NCI-H82 (cell line): ENCODE data around the gene AGER.
"Not testable (repeated sequence)": the region's sequence is repeated elsewhere in the genome, so short reads cannot be mapped to it uniquely, and the experiment has no call there.

ENCODE experiments used
- DNase-seq: peaks from one replicate; lab custom pipeline; 2025; lab: John Stamatoyannopoulos, UW

Gene AGER

DNA sequence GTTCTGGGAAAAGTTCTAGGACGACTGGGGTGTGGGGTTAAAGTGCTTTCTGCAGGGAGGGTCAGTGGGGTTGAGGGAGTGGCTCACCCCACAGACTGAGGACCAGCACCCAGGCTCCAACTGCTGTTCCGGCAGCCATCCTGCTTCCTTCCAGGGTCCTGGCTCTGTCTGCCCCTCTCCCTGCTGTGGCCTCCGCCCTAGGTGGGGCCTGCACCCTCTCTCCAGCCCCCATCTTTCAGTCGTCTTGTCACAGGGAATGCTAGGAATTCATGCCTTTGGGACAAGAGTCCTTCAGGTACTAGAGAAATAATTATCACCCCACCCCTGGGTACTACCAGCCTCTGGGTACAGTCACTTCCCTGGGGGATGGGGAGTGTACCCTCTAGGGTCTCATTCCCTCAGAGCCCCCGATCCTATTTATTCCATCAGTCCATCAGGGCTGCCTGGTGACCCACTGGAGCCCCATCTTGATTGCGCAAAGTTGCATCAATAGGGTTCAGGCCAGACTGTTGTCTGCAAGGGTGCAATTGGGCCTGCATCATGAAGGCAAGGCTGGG is at the start of gene AGER:
Gene AGER (minus strand): TSS at position 170 of the 557 bp plus-strand sequence. CDS start 31 bp downstream, at position 139.
- no peak for DNase-seq

DNA sequence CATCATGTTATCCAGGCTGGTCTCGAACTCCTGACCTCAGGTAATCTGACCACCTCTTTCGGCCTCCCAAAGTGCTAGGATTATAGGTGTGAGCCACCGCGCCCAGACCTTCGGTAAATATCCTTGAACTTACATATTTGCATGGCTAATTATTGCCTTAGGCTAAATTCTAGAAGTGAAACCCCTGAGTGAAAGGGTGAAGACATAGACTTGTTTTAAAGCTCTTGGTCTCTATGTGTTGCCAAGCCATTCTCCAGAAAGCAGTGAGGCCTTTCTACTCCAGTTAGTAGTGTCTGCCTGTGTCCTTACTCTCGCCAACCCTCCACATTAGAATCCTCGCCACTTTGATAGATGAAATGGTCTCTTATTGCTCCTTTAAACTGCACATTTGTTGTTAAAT is 42.4 kb upstream of the AGER start:
- DNase-seq = no peak

DNA sequence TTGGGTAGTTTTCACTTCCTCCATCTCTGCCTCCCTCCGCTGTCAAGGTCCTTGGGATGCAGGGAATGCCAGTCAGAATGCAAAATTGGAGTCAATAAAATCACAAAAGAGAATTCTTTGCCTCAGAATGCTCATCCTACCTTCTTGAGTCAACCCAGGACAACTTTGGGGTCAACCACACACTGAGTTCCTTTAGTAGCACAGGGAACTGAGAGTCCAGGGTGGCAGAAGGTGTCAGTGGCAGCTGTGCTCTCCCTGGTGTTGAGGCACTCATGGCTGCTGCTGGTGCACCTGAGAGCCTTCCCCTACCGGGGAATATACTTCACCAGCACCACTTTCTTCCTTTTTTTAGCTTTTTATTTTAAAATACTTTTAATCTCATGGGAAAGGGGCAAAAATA is 40.6 kb upstream of the AGER start:
- DNase-seq = no peak

DNA sequence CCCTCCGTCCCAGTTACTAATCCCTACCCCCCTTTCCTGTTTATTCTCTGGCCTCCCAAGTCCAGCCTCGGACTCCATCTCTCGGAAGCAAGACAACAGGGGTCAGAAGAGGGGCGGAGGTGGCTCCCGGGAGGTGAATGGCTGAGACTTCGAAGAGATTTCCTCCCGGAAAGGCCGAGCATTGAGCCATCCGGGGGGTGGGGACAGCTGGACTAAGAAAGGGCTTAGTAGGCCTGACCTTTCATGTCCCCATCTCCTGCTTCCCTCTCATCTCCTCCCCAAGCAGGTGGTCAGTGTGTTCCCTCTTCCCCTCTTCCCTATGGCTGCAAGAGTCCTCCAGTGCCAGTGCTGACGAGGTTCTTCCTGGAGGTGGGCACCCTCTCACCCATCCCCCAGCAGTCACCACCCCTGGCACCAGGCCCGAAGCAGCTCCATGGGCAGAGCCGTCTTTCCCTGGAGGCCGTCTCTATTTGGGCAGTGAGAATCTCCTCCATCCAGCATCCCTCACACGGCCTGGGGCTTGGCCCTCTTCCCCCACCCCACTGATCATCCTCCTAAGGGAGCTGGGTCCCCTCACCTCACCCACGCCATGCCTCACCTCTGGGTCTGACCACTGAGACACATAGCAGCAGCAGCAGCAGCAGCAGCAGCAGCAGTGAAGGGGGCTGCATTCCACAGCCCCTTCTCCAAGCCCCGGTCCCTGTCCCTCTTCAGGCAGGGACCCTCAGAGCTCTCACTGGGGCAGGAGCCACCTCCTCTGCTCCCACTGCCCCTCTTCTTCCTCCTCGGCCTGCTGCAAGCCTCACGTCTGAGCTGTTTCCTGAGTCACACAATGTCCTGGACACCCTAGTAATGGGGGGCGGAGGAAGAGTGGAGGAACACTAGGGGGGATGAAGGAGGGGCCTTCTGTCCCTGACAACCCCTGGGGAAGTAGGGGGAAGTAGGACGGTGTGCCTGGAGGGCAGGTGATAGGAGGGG is 39.5 kb upstream of the AGER start, which contains the start of gene NOTCH4:
Gene NOTCH4 (minus strand): TSS at position 810 of the 978 bp plus-strand sequence. CDS start 139 bp downstream, at position 671.
- no peak for DNase-seq

DNA sequence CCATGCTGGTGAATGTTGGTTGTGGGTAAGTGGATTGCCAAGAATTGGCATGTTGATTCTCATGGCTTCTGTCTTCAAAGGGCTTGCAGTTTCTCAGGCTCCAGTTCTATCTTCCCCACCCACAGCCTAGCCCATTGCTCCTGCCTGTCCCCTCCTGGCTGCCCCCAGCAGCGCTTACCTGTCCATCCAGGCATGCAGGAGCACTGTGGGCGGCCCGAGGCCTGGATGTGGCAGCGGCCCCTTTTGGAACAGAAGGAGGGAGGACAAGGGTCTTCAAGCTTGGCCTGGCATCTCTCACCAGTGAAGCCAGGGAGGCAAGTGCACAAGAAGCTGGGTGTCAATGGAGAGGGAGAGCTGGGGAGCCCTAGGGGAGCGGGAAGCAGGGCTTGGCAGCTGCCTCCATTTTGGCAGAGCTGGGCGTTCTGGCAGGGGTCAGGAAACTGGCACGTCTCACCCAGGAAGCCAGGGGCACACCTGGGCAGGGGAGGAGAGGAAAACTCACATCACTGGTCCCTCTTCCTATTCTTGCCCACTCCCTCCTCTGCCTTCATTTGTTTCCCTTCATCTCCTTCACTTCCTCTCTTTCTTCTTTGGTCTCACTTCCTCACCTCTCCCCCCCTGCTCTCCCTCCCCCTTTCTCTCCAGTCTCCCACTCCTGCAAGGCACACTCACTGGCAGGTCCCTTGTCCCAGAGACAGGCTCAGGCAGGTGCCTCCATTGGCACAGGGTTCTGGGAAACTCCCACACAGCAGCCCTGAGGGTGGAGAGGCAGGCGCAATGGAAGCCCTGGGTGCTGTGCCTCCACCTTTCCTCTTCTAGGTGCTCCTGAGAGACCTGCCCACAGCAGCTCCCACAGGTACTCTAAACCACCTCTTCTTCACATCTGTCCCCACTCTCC is 38.5 kb upstream of the AGER start:
- DNase-seq = no peak

DNA sequence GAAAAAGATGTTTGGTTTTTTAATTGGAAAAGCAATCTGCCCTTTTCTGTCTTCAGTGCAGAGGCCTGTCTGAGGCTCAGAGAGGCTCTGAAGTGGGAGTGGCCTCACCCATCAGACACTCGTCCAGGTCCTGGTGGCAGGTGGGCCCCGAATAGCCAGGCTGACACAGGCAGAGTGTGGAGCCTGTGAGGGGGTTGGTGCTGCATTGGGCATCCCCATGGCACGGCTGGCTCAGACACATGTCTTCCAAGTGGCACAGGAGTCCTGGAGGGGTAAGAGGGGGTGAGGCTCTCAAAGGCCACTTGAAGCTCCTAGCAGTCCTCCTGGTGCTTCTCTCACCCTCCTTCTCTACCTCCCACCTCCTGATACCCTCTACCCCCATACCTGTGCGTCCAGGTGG is 36.0 kb upstream of the AGER start:
- no peak for DNase-seq

DNA sequence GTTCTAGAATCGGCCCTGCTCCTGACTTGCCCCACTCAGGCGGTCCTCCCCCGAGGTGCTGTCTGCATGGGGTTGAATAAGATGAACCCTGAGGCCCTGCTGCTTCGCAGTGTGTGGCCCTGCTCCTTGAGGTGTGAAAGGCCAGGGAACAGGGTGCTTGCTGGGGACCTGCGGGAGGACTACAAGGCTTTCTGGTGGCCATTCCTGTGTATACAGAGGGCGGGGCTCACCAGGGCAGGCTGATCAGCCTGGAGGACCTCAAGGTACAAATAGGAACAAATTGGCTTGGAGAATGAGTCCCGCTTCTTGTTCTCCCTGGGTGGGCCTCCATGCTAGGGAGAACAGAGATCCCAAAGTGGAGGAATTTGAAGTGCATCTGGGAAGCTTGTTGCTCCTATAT is 34.1 kb upstream of the AGER start:
- no peak for DNase-seq

DNA sequence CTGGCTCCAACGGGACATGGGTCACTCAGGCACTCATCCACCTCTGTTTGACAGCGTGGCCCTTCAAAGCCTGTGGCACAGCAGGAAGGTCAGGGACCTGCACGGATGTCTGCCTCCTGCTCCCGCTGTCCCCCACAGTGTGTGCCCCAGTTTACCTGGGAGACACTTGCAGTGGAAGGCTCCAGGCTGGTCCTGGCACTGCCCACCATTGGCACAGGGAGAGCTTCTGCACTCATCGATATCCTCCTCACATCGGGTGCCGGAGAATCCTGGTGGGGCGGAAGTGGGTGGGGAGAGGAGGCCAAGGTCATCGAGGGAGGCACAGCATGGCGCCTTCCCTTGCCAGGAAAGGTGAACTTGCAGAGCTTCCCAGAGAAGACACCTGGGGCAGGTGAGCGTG is 32.9 kb upstream of the AGER start:
- no peak for DNase-seq

DNA sequence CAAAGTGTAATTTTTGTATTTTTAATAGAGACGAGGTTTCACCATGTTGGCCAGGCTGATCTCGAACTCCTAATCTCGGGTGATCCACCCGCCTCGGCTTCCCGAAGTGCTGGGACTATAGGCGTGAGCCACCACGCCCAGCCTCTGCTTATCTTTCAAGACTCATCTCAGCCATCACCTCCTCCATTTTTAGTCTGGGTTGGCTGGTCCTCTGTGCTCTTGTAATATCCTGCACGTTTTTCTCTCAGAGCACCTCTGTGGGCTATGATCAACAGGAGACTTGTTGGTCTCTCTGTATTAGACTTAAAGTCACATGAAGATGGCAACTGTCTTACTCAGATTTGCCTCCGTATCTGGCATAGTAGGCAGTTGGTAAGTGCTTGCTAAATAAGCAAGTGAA is 32.2 kb upstream of the AGER start:
- DNase-seq = no peak

- DNase-seq = no peak
These were observed 31.6 kb upstream of the AGER start for GRCh38 chr6:32215617-32216016.

DNA sequence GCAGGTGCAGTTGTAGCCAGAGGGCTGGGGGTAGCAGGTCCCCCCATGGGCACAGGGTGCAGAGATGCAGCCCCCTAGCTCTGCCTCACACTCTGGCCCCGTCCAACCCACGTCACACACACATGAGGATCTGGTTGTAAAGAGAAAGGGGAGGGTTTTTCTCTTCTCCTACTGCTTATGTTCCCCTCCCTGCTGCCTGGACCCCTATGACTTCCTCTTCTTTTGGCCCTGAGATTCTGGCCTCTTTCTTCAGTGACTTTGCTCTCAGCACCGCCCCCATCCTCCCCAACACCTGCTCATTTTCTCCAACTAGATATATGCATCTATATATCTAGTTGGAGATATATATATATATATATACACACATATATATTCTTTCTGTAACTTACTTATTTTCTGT is 30.1 kb upstream of the AGER start:
- DNase-seq = no peak

GRCh38 chr6:32213649-32214048 is 29.6 kb upstream of the AGER start:
- DNase-seq = no peak

- no peak for DNase-seq
These were observed 28.2 kb upstream of the AGER start for GRCh38 chr6:32212076-32212760.

- DNase-seq = not testable (repeated sequence)
These were observed 27.4 kb upstream of the AGER start for GRCh38 chr6:32211432-32211831.

GRCh38 chr6:32210191-32210601 is 26.1 kb upstream of the AGER start:
- no peak for DNase-seq

- DNase-seq = no peak
These were observed 24.9 kb upstream of the AGER start for GRCh38 chr6:32208996-32209395.

DNA sequence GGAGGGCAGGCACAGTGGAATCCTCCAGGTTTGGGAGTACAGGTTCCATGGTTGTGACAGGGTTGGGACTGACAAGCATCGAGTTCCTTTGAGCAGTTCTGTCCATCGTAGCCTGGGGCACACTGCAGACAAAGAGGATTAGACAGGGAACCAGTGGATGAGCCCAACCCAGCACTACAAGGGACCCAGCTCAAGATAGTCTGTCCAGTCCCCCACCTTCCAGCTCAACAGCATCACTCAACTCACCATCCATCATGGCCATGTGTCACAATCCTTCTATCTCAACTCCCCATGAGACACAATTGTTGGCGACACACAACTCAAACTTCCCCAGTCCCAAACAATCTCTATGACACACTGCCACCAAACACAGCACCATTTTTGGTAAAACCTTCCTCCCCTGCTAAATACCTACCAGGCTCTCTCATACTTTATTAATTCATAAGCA is 20.2 kb upstream of the AGER start:
- no peak for DNase-seq

DNA sequence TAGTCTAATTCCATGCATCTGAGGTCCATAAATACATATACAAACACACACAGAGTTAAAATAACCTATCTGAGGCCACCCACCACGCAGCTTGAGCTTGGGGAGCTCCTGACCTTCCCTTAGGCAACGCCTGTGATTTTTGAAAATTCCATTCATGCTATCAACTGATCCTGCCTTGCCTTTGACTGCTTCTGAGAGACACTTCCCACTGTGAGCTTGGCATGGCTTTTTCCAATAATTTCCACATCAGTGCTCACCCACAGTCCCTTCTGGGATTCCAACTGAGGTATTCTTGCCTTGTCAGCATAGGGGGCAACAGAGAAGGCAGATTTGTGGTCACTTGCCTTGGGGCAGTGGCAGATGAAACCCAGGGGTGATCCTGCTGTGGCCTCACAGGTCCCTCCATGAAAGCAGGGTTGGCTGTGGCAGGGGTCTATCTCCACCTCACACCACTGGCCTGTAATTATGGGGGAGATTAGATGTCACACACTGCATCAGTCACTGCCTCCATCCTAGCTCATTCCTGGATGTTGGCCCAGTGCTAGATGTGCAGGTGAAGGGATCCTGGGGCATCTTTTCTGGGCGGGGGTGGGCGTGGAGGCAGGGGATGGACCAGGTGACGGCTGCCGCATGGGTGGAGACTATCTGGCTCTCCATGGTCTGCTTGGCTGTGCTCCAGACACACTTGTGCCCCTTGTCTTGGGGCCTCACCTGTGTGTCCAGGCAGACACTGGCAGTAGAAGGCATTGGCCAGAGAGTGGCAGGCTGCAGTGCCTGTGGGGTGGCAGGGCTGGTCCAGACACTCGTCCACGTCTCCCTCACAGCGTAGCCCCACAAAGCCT is 19.6 kb upstream of the AGER start:
- DNase-seq = no peak

GRCh38 chr6:32202186-32202585 is 18.1 kb upstream of the AGER start:
- DNase-seq = no peak

- DNase-seq = no peak
These were observed 16.8 kb upstream of the AGER start for GRCh38 chr6:32200711-32201475.
